Sigmoid colon (tissue), 7 donors: ENCODE measurements around the gene GAPVD1. TPM values are rescaled to one million over a fixed set of nuclear protein-coding genes. Genes with fewer than 3 reads are reported as not detected.
"Not testable (repeated sequence)": the region's sequence is repeated elsewhere in the genome, so short reads cannot be mapped to it uniquely, and the experiment has no call there.

Experiments used
- DNase-seq: peaks from one replicate; pipeline ENCODE4 v3.0.0-alpha.2; 2019
- H3K27ac ChIP-seq, 4 donors: fragments of 200-600 bp; sonication (generic); one replicate each; pipeline ENCODE4 v1.5.1; 2016 to 2019; ENCODE audit warnings: mild to moderate bottlenecking in 1 of 4
- H3K27me3 ChIP-seq, 3 donors: fragments of 200-600 bp; sonication (generic); one replicate each; pipeline ENCODE4 v1.5.1; 2019; ENCODE audit warnings: mild to moderate bottlenecking in 1 of 3
- H3K36me3 ChIP-seq, 4 donors: fragments of 200-600 bp; sonication (generic); one replicate each; pipeline ENCODE4 v1.5.1; 2016 to 2019
- H3K4me1 ChIP-seq, 4 donors: fragments of 200-600 bp; sonication (generic); one replicate each; pipeline ENCODE4 v1.5.1; 2017 to 2019
- H3K4me3 ChIP-seq, 4 donors: fragments of 200-600 bp; sonication (generic); one replicate each; pipeline ENCODE4 v1.5.1; 2017 to 2019; ENCODE audit warnings: mild to moderate bottlenecking in 2 of 4, moderate library complexity in 1 of 4
- H3K9me3 ChIP-seq, 4 donors: fragments of 200-600 bp in 3 of 4; sonication (generic) in 3 of 4; one replicate each; pipeline versions ENCODE4 v1.5.1 to v1.6.1; 2013 to 2019
- CTCF ChIP-seq, 4 experiments: fragments of 450-650 bp in 3 of 4; fragments of 200-600 bp in 1 of 4; IDR thresholded peaks; one replicate each; pipeline ENCODE4 v1.5.1; 2016 to 2019; ENCODE audit warnings: antibody characterized with exemption in 4 of 4, mild to moderate bottlenecking in 3 of 4, moderate library complexity in 2 of 4
- EP300 ChIP-seq, 4 donors: sonication (generic); formaldehyde crosslinking; IDR thresholded peaks; one replicate each; pipeline ENCODE4 v1.6.1; 2017; ENCODE audit warnings: antibody characterized with exemption in 4 of 4
- POLR2A ChIP-seq, 2 donors: fragments of 450-650 bp; IDR thresholded peaks; one replicate each; pipeline ENCODE4 v1.6.1; 2016; ENCODE audit warnings: antibody characterized with exemption in 2 of 2, mild to moderate bottlenecking in 2 of 2, moderate library complexity in 2 of 2
- POLR2AphosphoS5 ChIP-seq, 4 donors: sonication (generic); formaldehyde crosslinking; IDR thresholded peaks; one replicate each; pipeline ENCODE4 v1.6.1; 2017; ENCODE audit warnings: antibody characterized with exemption in 4 of 4
- WGBS, 2 donors: extraction: QIAGEN DNeasy Blood & Tissue Kit; methylation state at CpG; one replicate each; pipeline ENCODE4 v1.1.7; 2013; 5-methylcytosine and 5-hydroxymethylcytosine counted together
- intact Hi-C: fragments of 100-400 bp; cut with DNase I; formaldehyde crosslinking; loops from one replicate; pipeline ENCODE4 v1.15.1; 2023
- polyA plus RNA-seq, 3 donors: library from polyadenylated mRNA; stranded (reverse); fragments of 200-250 nt; gene quantifications; one replicate each; pipeline ENCODE4 v1.2.3, GENCODE V29; 2013
- total RNA-seq, 4 donors: library from RNA; depleted of rRNA; stranded (reverse); fragments of >200 nt; gene quantifications; one replicate each; pipeline ENCODE4 v1.1.0, GENCODE V29; 2016
- donor health status: healthy with polysubstance abuse.
- donor health status: Bipolar disorder and iron deficiency.
- donor health status: healthy.

The GAPVD1 gene
- total and polyA plus RNA-seq, 7 donors, result 3.0 to 182 (median 44.9) TPM

GRCh38 chr9:125262294-125262991, 817 bp downstream of the GAPVD1 start:
- WGBS, 2 donors, result 11 to 21% methylated on average over 11 of the region's 11 CpGs
- peak overlapping the region; percentile 81 to 89 (median 86) for H3K27ac ChIP-seq

GRCh38 chr9:125264068-125264467, 2.4 kb downstream of the GAPVD1 start:
- DNase-seq, H3K27ac ChIP-seq, H3K27me3 ChIP-seq, intact Hi-C loops, H3K36me3 ChIP-seq, H3K4me3 ChIP-seq, H3K9me3 ChIP-seq: not testable (repeated sequence)
- 58 to 89% methylated on average over 7 of the region's 7 CpGs for WGBS, 2 donors
- H3K4me1 ChIP-seq, result peaks cover 0 to 38% (median 19%) of the 10 kb centered on the region in 4 donors

More at GRCh38 chr9:125262294-125262991, 817 bp downstream of the GAPVD1 start:
- H3K9me3 ChIP-seq, result no peaks in the 10 kb centered on the region
- intact Hi-C loops, result no loop called here
- H3K27me3 ChIP-seq, result no peaks in the 10 kb centered on the region
- H3K4me1 ChIP-seq, result peaks cover 0 to 32% (median 17%) of the 10 kb centered on the region in 4 donors
- TF ChIP-seq POLR2A (IDR thresholded peaks at IDR 0.05) (no peak), CTCF (IDR thresholded peaks at IDR 0.05) (no peak), POLR2AphosphoS5 (IDR thresholded peaks at IDR 0.05) (no peak), EP300 (IDR thresholded peaks at IDR 0.05) (no peak)
- no peaks in the 10 kb centered on the region for H3K36me3 ChIP-seq
- H3K4me3 ChIP-seq, result peak overlapping the region; percentile 84 to 99 (median 92)
- no peak for DNase-seq

GRCh38 chr9:125268394-125269013, 6.9 kb downstream of the GAPVD1 start:
- intact Hi-C loops, result loop anchor here (5.0 kb wide), 1 partner anchor 109 kb away; no protein-coding TSS in a partner anchor
- Histone ChIP-seq H3K4me1 (peaks cover 0 to 46% (median 25%) of the 10 kb centered on the region in 4 donors), H3K4me3 (no peak overlapping the region), H3K36me3 (no peaks in the 10 kb centered on the region), H3K9me3 (no peaks in the 10 kb centered on the region), H3K27me3 (no peaks in the 10 kb centered on the region), H3K27ac (no peak overlapping the region)
- DNase-seq, result no peak
- TF ChIP-seq POLR2AphosphoS5 (IDR thresholded peaks at IDR 0.05), result no peak
- 78 to 85% methylated on average over 6 of the region's 6 CpGs for WGBS, 2 donors

- TF ChIP-seq POLR2AphosphoS5 (IDR thresholded peaks at IDR 0.05), result no peak
- WGBS, 2 donors, result 95 to 96% methylated on average over 1 of the region's 1 CpG
- Histone ChIP-seq H3K4me3 (no peak overlapping the region), H3K9me3 (no peaks in the 10 kb centered on the region), H3K36me3 (no peaks in the 10 kb centered on the region), H3K4me1 (peaks cover 0 to 46% (median 26%) of the 10 kb centered on the region in 4 donors), H3K27me3 (no peaks in the 10 kb centered on the region), H3K27ac (no peak overlapping the region)
- DNase-seq, result no peak
- intact Hi-C loops, result loop anchor here (5.0 kb wide), 1 partner anchor 108 kb away; no protein-coding TSS in a partner anchor
These were observed 7.4 kb downstream of the GAPVD1 start for GRCh38 chr9:125269014-125269397.

- Histone ChIP-seq H3K27me3 (no peaks in the 10 kb centered on the region), H3K9me3 (no peaks in the 10 kb centered on the region), H3K4me1 (peaks cover 0 to 35% (median 24%) of the 10 kb centered on the region in 4 donors), H3K27ac (no peak overlapping the region), H3K4me3 (no peak overlapping the region), H3K36me3 (no peaks in the 10 kb centered on the region)
- DNase-seq, result no peak
- 82 to 84% methylated on average over 5 of the region's 5 CpGs for WGBS, 2 donors
- intact Hi-C loops, result no loop called here
- no peak for TF ChIP-seq CTCF (IDR thresholded peaks at IDR 0.05)
- TF ChIP-seq POLR2AphosphoS5 (IDR thresholded peaks at IDR 0.05), result no peak
- TF ChIP-seq POLR2A (IDR thresholded peaks at IDR 0.05), result no peak
- no peak for TF ChIP-seq EP300 (IDR thresholded peaks at IDR 0.05)
These were observed 9.5 kb downstream of the GAPVD1 start for GRCh38 chr9:125271081-125271480.

- intact Hi-C loops, result no loop called here
These were observed 11.1 kb downstream of the GAPVD1 start for GRCh38 chr9:125272697-125273096.

More at GRCh38 chr9:125272697-125273096, 11.1 kb downstream of the GAPVD1 start:
- Histone ChIP-seq H3K36me3 (no peaks in the 10 kb centered on the region), H3K9me3 (no peaks in the 10 kb centered on the region), H3K4me3 (no peak overlapping the region), H3K27me3 (no peaks in the 10 kb centered on the region), H3K4me1 (peaks cover 0 to 48% (median 24%) of the 10 kb centered on the region in 4 donors), H3K27ac (peak overlapping the region in 2 of 4 donors; percentile 18 to 36)
- DNase-seq, result no peak
- no peak for TF ChIP-seq EP300 (IDR thresholded peaks at IDR 0.05)
- no peak for TF ChIP-seq POLR2A (IDR thresholded peaks at IDR 0.05)
- TF ChIP-seq POLR2AphosphoS5 (IDR thresholded peaks at IDR 0.05), result no peak
- no peak for TF ChIP-seq CTCF (IDR thresholded peaks at IDR 0.05)
- WGBS, 2 donors, result 8 to 40% methylated on average over 3 of the region's 3 CpGs
